Muscle layer of colon (tissue), 2 donors: ENCODE results near the gene CPVL.

Experiments
- H3K27ac ChIP-seq: one replicate; pipeline ENCODE4 v1.7.0; 2013; ENCODE audit warnings: low read depth, mild to moderate bottlenecking, low read length, moderate library complexity
- H3K27me3 ChIP-seq, 2 donors: one replicate each; pipeline ENCODE4 v1.7.0; 2013; ENCODE audit warnings: low read length in 2 of 2, mild to moderate bottlenecking in 2 of 2; ENCODE audit not compliant: insufficient read depth in 2 of 2, control insufficient read depth in 1 of 2
- H3K36me3 ChIP-seq: one replicate; pipeline ENCODE4 v1.7.0; 2013; ENCODE audit warnings: mild to moderate bottlenecking, low read length; ENCODE audit not compliant: insufficient read depth
- H3K4me1 ChIP-seq: one replicate; pipeline ENCODE4 v1.7.0; 2013; ENCODE audit warnings: mild to moderate bottlenecking, low read length; ENCODE audit not compliant: insufficient read depth
- H3K4me3 ChIP-seq, 2 donors: one replicate each; pipeline ENCODE4 v1.7.0; 2013; ENCODE audit warnings: low read length in 2 of 2, low read depth in 1 of 2, mild to moderate bottlenecking in 1 of 2, moderate library complexity in 1 of 2
- H3K9ac ChIP-seq: one replicate; pipeline ENCODE4 v1.7.0; 2013; ENCODE audit warnings: low read length
- H3K9me3 ChIP-seq: one replicate; pipeline ENCODE4 v1.7.0; 2013; ENCODE audit warnings: mild to moderate bottlenecking, low read length
- donor health status: abdominal sarcoma.
- donor health status: Adenocarcinoma of cecum.

The CPVL gene

GRCh38 chr7:28957064-28957750, 189.1 kb downstream of the CPVL start:
- no peak overlapping the region for H3K27ac ChIP-seq

GRCh38 chr7:28956608-28957063, 189.7 kb downstream of the CPVL start:
- peak overlapping the region; percentile 53 to 60 for H3K4me3 ChIP-seq
- peak overlapping the region; percentile 16 for H3K27ac ChIP-seq
- H3K9ac ChIP-seq: no peak overlapping the region
- H3K27me3 ChIP-seq: peaks cover 10 to 25% of the 10 kb centered on the region in 2 donors
- peaks cover 36% of the 10 kb centered on the region for H3K4me1 ChIP-seq
- peaks cover 5% of the 10 kb centered on the region for H3K36me3 ChIP-seq
- no peaks in the 10 kb centered on the region for H3K9me3 ChIP-seq

More at GRCh38 chr7:28957064-28957750, 189.1 kb downstream of the CPVL start:
- no peaks in the 10 kb centered on the region for H3K9me3 ChIP-seq
- no peak overlapping the region for H3K9ac ChIP-seq
- peaks cover 5% of the 10 kb centered on the region for H3K36me3 ChIP-seq
- H3K4me3 ChIP-seq: peak overlapping the region; percentile 53 to 60
- peaks cover 10 to 25% of the 10 kb centered on the region in 2 donors for H3K27me3 ChIP-seq
- peaks cover 36% of the 10 kb centered on the region for H3K4me1 ChIP-seq

GRCh38 chr7:28955718-28956607, 190.4 kb downstream of the CPVL start:
- Histone ChIP-seq H3K4me3 (peak overlapping the region; percentile 53 to 60), H3K9ac (no peak overlapping the region), H3K4me1 (peaks cover 36% of the 10 kb centered on the region), H3K36me3 (peaks cover 5% of the 10 kb centered on the region), H3K9me3 (no peaks in the 10 kb centered on the region), H3K27me3 (peaks cover 10 to 25% of the 10 kb centered on the region in 2 donors), H3K27ac (peak overlapping the region; percentile 16)

DNA sequence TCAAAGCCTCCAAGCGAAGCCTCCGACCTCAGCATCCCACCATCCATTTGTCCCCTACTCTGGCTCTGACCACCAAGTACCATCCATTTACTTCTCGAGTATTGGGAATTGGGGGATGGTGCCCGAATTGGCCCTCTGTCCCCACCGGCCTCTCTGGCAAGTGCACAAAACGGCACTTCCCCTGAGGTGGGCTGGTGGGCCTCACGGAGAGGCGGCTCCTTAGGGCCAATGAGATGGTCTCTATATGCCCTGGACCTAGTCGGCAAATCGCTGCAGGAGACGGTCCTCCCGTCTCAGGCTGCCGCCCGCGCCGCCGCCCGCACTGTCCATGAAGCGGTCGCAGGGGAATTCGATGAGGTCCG, 191.0 kb downstream of the CPVL start:
- Histone ChIP-seq H3K9ac (no peak overlapping the region), H3K9me3 (no peaks in the 10 kb centered on the region), H3K4me1 (peaks cover 36% of the 10 kb centered on the region), H3K27ac (no peak overlapping the region), H3K4me3 (peak overlapping the region in 1 of 2 donors; percentile 20), H3K36me3 (peaks cover 5% of the 10 kb centered on the region), H3K27me3 (peaks cover 10 to 25% of the 10 kb centered on the region in 2 donors)

GRCh38 chr7:28954946-28955345, 191.4 kb downstream of the CPVL start:
- Histone ChIP-seq H3K27me3 (peaks cover 10 to 25% of the 10 kb centered on the region in 2 donors), H3K27ac (no peak overlapping the region), H3K4me3 (peak overlapping the region in 1 of 2 donors; percentile 20), H3K4me1 (peaks cover 36% of the 10 kb centered on the region), H3K36me3 (peaks cover 5% of the 10 kb centered on the region), H3K9ac (no peak overlapping the region), H3K9me3 (no peaks in the 10 kb centered on the region)

GRCh38 chr7:28954471-28954870, 191.9 kb downstream of the CPVL start:
- Histone ChIP-seq H3K4me3 (no peak overlapping the region), H3K9me3 (no peaks in the 10 kb centered on the region), H3K4me1 (peaks cover 36% of the 10 kb centered on the region), H3K27ac (no peak overlapping the region), H3K27me3 (peaks cover 10 to 25% of the 10 kb centered on the region in 2 donors), H3K36me3 (peaks cover 5% of the 10 kb centered on the region), H3K9ac (no peak overlapping the region)

DNA sequence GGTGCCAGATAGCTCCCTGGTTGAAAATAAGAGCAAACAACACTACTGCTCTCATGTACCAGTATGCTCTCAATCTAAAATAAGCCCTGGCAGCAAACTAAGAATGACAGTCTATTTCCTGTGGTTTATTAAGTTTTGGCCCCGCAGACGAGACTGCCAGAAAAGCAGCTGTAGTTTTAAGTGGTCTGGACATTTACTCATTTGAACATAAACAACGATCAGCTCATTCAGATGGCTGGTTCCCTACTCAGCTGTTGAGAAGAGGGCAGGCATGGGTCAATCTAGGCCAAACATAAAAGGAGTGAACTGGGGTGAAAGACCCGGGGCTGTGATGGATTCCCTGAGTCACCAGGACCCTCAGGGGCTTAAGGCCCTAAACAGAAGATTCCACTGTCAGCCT, 192.7 kb downstream of the CPVL start:
- H3K27ac ChIP-seq: no peak overlapping the region
- no peaks in the 10 kb centered on the region for H3K9me3 ChIP-seq
- H3K4me1 ChIP-seq: peaks cover 36% of the 10 kb centered on the region
- peaks cover 5% of the 10 kb centered on the region for H3K36me3 ChIP-seq
- peaks cover 10 to 25% of the 10 kb centered on the region in 2 donors for H3K27me3 ChIP-seq
- no peak overlapping the region for H3K9ac ChIP-seq
- H3K4me3 ChIP-seq: no peak overlapping the region
